OCI-LY3 (cell line): ENCODE results near the gene TRIM2.

Experiments
- H2AFZ ChIP-seq: fragments of 200-600, 300-600 bp; shearing (Covaris generic); 2 replicates; pipeline ENCODE4 v1.6.0; 2014; ENCODE audit warnings: antibody characterized with exemption, low read depth, low read length
- H3K27ac ChIP-seq: fragments of 200-600, 300-600 bp; sonication (generic); 2 replicates; pipeline ENCODE4 v1.5.1; 2014; ENCODE audit warnings: mild to moderate bottlenecking, low read length, moderate library complexity, mixed read lengths
- H3K27me3 ChIP-seq: fragments of 200-600, 300-600 bp; sonication (generic); 2 replicates; pipeline ENCODE4 v1.6.1; 2014; ENCODE audit warnings: low read depth, low read length, mixed read lengths
- H3K36me3 ChIP-seq: fragments of 200-600, 300-600 bp; sonication (generic); replicated peaks from 2 replicates; pipeline ENCODE3; 2014; ENCODE audit warnings: low read depth, low read length, mixed read lengths
- H3K4me1 ChIP-seq: fragments of 300-600, 200-600 bp; sonication (generic); 2 replicates; pipeline ENCODE4 v1.6.1; 2014; ENCODE audit warnings: low read length, mixed read lengths
- H3K4me2 ChIP-seq: fragments of 200-600, 300-600 bp; sonication (generic); 2 replicates; pipeline ENCODE4 v1.6.1; 2014; ENCODE audit warnings: low read length, mixed read lengths
- H3K4me3 ChIP-seq: fragments of 300-600, 200-600 bp; sonication (generic); 2 replicates; pipeline ENCODE4 v1.5.1; 2014; ENCODE audit warnings: antibody characterized with exemption, mild to moderate bottlenecking, low read length, moderate library complexity
- H3K79me2 ChIP-seq: fragments of 300-600, 200-600 bp; shearing (Covaris generic); 2 replicates; pipeline ENCODE4 v1.6.1; 2014; ENCODE audit warnings: mild to moderate bottlenecking, low read length, mixed read lengths
- H3K9ac ChIP-seq: fragments of 300-600, 200-600 bp; shearing (Covaris generic); 2 replicates; pipeline ENCODE4 v1.6.0; 2014; ENCODE audit warnings: mild to moderate bottlenecking, low read length, moderate library complexity
- H3K9me3 ChIP-seq: fragments of 200-600, 300-600 bp; shearing (Covaris generic); 2 replicates; pipeline ENCODE4 v1.6.1; 2014; ENCODE audit warnings: low read length, mixed read lengths; ENCODE audit not compliant: insufficient read depth
- H4K20me1 ChIP-seq: fragments of 200-600, 300-600 bp; sonication (generic); 2 replicates; pipeline ENCODE4 v1.6.1; 2016; ENCODE audit warnings: low read length, mixed read lengths; ENCODE audit not compliant: insufficient read depth
- EZH2phosphoT487 ChIP-seq: fragments of 200-600 bp; shearing (Covaris generic); IDR thresholded peaks from 2 replicates; pipeline ENCODE4 v1.6.1; 2018; ENCODE audit warnings: antibody characterized with exemption, mixed run types, low read depth
- TF ChIP-seq, protein P1 (sequence below): fragments of 200-600, 300-600 bp; sonication (generic); IDR thresholded peaks from 2 replicates; pipeline ENCODE4 v1.5.1; 2014; ENCODE audit warnings: antibody characterized with exemption, low read length, low read depth

TRIM2 gene

DNA sequence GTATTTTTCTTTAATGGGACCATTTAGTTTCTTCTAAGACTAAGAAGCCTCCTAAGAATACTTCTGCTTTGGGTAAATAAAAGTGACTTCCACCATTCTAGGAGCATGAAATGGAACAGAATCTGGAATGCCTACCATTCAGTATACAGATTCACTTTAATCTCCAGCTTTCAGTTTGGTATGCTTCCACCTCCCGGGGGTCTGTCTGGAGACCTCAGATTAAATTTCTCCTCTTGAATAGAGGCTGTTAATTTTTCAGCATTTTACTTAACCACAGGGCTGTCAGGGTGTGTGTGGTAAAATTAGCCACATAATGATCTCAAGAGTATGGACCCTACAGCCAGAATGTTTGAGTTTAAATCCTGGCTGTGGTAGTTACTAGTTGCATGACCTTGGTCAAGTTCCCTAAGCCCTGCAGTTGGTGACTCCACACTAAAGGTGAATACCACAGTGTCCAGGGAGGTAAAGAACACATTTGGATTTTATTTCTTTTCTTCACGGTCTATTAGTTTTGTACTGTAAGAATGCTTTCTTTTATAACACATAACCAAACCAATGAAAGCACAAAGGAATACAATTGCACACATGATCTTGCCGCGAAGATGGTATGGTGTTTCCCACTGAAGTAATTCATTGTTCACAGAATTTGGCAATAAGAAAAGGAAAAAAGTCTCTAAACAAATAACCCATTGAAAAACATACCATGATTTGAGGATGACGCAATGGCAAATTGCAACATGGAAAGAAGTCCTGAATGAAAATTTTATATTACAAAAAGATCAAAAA lies 37.3 kb upstream of the TRIM2 start:
- Histone ChIP-seq H3K9ac (no peak overlapping the region), H2AFZ (no peak overlapping the region), H3K36me3 (peaks cover 13% of the 10 kb centered on the region), H3K27me3 (no peaks in the 10 kb centered on the region), H3K9me3 (peaks cover 4% of the 10 kb centered on the region; the same call in 1 of the 2 replicates), H3K4me1 (peaks cover 17% of the 10 kb centered on the region), H4K20me1 (0 out of 2 replicates have a peak, but pooled peaks cover 8% of the 10 kb centered on the region), H3K27ac (no peak overlapping the region), H3K79me2 (peaks cover 80% of the 10 kb centered on the region), H3K4me3 (no peak overlapping the region), H3K4me2 (no peak overlapping the region)
- TF ChIP-seq, protein P1, sequence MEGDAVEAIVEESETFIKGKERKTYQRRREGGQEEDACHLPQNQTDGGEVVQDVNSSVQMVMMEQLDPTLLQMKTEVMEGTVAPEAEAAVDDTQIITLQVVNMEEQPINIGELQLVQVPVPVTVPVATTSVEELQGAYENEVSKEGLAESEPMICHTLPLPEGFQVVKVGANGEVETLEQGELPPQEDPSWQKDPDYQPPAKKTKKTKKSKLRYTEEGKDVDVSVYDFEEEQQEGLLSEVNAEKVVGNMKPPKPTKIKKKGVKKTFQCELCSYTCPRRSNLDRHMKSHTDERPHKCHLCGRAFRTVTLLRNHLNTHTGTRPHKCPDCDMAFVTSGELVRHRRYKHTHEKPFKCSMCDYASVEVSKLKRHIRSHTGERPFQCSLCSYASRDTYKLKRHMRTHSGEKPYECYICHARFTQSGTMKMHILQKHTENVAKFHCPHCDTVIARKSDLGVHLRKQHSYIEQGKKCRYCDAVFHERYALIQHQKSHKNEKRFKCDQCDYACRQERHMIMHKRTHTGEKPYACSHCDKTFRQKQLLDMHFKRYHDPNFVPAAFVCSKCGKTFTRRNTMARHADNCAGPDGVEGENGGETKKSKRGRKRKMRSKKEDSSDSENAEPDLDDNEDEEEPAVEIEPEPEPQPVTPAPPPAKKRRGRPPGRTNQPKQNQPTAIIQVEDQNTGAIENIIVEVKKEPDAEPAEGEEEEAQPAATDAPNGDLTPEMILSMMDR = no peak

DNA sequence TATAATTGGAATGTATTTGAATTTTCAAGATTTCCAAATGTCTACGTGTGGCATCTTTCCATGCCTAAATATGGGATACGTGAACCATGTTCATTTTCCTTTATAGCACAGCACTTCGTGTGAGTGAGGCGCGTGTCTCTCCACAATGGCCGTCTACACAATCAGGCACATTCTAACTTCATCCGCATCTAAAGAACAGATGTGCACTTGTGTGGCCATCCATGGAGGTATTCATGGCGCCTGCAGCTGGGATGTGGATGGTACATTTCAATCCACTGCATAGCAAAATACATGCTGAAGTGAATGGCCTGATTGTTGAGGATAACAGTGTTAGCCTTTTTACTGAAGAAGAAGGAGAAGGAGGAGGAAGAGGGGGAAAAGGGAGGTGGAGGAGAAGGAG lies 34.5 kb upstream of the TRIM2 start:
- H3K4me2 ChIP-seq = no peak overlapping the region
- no peak overlapping the region for H2AFZ ChIP-seq
- peaks cover 5% of the 10 kb centered on the region; the same call in 1 of the 2 replicates for H4K20me1 ChIP-seq
- no peaks in the 10 kb centered on the region for H3K9me3 ChIP-seq
- H3K27me3 ChIP-seq = no peaks in the 10 kb centered on the region
- no peak for TF ChIP-seq EZH2phosphoT487
- TF ChIP-seq, protein P1 = no peak
- peaks cover 69% of the 10 kb centered on the region for H3K79me2 ChIP-seq
- H3K27ac ChIP-seq = no peak overlapping the region
- H3K4me3 ChIP-seq = no peak overlapping the region
- H3K4me1 ChIP-seq = peaks cover 17% of the 10 kb centered on the region
- peaks cover 2% of the 10 kb centered on the region for H3K36me3 ChIP-seq
- no peak overlapping the region for H3K9ac ChIP-seq

DNA sequence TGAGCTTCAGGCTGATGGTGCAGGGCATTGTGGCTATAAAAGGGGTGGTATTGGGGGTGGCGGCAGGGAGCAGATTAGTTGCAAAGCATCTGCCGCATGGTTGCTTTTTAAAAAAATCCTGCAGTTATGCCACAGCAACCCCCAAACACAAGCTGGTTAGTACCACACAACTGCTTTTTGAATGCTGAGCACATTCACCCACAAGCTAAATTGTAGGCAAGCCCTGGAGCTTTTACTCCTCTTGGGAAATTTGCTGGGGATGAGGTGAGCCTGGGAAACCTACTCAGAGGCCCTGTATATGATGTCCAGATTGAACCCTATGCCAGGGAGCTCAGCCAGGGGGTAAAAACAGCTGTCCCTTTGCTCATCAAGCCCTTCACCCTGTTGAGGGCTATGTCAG lies 33.8 kb upstream of the TRIM2 start:
- H3K4me3 ChIP-seq = no peak overlapping the region
- H4K20me1 ChIP-seq = peaks cover 7% of the 10 kb centered on the region
- peaks cover 67% of the 10 kb centered on the region for H3K79me2 ChIP-seq
- no peak overlapping the region for H2AFZ ChIP-seq
- peaks cover 2% of the 10 kb centered on the region for H3K36me3 ChIP-seq
- H3K9ac ChIP-seq = no peak overlapping the region
- TF ChIP-seq, protein P1 = no peak
- no peak for TF ChIP-seq EZH2phosphoT487
- H3K27me3 ChIP-seq = no peaks in the 10 kb centered on the region
- H3K4me2 ChIP-seq = peak overlapping the region; percentile 44
- peaks cover 17% of the 10 kb centered on the region for H3K4me1 ChIP-seq
- no peak overlapping the region for H3K27ac ChIP-seq
- H3K9me3 ChIP-seq = no peaks in the 10 kb centered on the region

DNA sequence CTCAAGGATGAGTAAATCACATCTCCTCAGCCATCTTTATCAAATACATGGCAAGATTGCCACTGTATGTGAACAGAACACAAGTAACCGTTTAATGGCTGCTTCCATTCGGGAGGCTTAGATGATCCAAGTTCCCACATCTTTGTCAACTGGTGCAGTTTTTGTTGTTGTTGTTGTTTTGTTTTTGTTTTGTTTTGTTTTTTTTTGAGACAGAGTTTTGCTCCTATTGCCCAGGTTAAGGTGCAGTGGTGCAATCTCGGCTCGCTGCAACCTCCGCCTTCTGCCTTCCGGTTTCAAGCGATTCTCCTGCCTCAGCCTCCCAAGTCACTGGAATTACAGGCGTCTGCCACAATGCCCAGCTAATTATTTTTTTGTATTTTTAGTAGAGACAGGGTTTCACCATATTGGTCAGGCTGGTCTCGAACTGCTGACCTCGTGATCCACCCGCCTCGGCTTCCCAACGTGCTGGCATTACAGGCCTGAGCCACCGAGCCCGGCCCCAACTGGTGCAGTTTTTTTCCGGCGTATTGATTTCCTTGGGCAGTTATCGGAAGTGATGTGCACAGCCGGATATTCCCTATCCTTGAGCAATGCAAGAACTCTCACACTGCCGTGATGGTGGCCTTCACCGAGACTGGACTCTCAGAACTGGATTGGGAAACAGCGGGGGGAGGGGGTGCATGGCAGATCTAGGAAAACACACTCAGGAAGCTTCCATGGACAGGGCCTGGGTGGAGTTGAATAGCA lies 29.2 kb upstream of the TRIM2 start:
- Histone ChIP-seq H3K79me2 (peaks cover 55% of the 10 kb centered on the region), H2AFZ (no peak overlapping the region), H3K27ac (no peak overlapping the region), H3K36me3 (peaks cover 5% of the 10 kb centered on the region), H3K4me1 (peaks cover 14% of the 10 kb centered on the region), H3K9ac (no peak overlapping the region), H3K4me3 (no peak overlapping the region), H3K27me3 (no peaks in the 10 kb centered on the region), H4K20me1 (peaks cover 15% of the 10 kb centered on the region), H3K4me2 (no peak overlapping the region), H3K9me3 (no peaks in the 10 kb centered on the region)
- no peak for TF ChIP-seq EZH2phosphoT487
- TF ChIP-seq, protein P1 = no peak
